IgD-negative memory B cell (primary cell): ENCODE measurements around the gene NACC1. TPM values are rescaled to one million over a fixed set of nuclear protein-coding genes. Genes with fewer than 3 reads are reported as not detected.

Experiments
- H3K27ac Mint-ChIP-seq, 3 donors: one replicate each; pipeline ENCODE4 v1.8.0; 2020 to 2022; ENCODE audit warnings: mild to moderate bottlenecking in 3 of 3, mixed read lengths in 3 of 3, moderate library complexity in 1 of 3
- H3K27me3 Mint-ChIP-seq: one replicate; pipeline ENCODE4 v1.8.0; 2021; ENCODE audit warnings: mixed read lengths
- H3K36me3 Mint-ChIP-seq: one replicate; pipeline ENCODE4 v1.8.0; 2020; ENCODE audit warnings: mild to moderate bottlenecking, mixed read lengths
- H3K4me1 Mint-ChIP-seq, 3 donors: one replicate each; pipeline ENCODE4 v1.8.0; 2020 to 2022; ENCODE audit warnings: mixed read lengths in 3 of 3, mild to moderate bottlenecking in 1 of 3
- H3K4me3 Mint-ChIP-seq, 4 donors: one replicate each; pipeline ENCODE4 v1.8.0; 2020 to 2022; ENCODE audit warnings: mild to moderate bottlenecking in 4 of 4, mixed read lengths in 4 of 4, moderate library complexity in 3 of 4
- H3K9me3 Mint-ChIP-seq, 3 donors: one replicate each; pipeline ENCODE4 v1.8.0; 2020 to 2021; ENCODE audit warnings: mixed read lengths in 3 of 3, mild to moderate bottlenecking in 1 of 3
- polyA plus RNA-seq: library from polyadenylated mRNA; unstranded; fragments of 300-500 nt; fragmentation: Illumina TruSeq; gene quantifications from one replicate; pipeline ENCODE4 v1.2.3, GENCODE V29; 2021

NACC1 gene
- polyA plus RNA-seq, 1 donor from 2014 or later, result 2.7 TPM

DNA sequence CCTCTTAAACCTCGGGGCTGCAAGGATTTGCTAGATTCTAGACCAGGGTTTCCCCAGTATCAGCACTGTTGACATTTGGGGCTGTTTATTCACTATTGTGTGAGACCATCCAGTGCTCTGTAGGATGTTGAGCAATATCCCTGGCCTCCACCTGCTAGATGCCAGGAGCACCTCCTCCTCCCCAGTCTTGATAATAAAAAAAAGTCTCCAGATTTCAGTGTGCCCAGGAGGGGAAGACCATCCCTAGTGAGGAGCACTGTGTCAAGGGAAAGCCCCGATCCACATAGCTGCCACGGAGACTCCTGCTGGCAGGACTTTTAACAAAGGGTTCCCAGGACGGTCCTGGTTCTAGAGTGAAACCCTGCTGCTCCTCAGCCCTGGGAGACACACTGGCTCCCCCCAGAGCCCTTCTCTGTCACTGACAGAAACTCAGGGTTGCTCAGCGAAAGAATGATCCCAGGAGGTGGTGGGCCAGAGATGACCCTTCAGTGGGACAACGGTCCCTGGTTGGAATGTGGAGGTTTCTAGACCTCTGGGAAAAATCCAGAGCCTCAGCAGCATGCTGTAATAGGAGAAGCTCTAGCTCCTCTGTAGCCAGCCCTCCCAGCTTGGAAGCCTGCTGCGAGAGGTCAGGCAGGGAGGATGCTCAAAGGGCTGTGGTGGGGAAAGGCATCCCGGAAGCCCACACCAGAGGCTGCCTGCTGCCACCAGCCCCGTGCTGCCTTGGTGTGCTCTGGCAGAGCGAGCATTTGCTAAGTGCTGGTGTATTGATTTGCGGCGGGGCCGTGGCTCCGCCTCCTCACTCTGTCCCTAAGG lies 35.7 kb upstream of the NACC1 start:
- Mint-ChIP-seq H3K9me3 (no peaks in the 10 kb centered on the region), H3K27me3 (peaks cover 3% of the 10 kb centered on the region), H3K27ac (no peak overlapping the region), H3K4me3 (no peak overlapping the region), H3K4me1 (peaks cover 0 to 2% (median 0%) of the 10 kb centered on the region in 3 donors), H3K36me3 (no peaks in the 10 kb centered on the region)

DNA sequence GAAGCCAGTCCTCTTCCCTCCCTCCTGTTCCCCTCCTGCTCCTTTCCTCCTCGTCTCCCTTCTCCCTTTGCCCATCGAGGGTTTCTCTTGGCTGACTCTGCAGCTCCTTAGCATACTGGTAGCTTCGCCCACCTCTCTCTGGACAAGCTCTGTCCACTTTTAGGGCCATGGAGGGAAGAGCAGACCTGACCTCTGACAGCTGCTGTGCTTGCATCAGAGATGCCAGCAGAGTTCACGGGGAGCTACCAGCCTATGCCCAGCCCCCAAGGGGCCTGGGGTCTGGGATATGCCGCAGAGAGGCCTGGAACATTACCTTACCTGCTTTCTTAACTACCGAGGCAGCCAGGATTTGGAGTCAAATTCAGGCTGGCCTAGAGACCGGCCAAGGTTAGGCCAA lies 35.1 kb upstream of the NACC1 start:
- Mint-ChIP-seq H3K36me3 (no peaks in the 10 kb centered on the region), H3K4me3 (no peak overlapping the region), H3K4me1 (peaks cover 0 to 2% (median 0%) of the 10 kb centered on the region in 3 donors), H3K9me3 (no peaks in the 10 kb centered on the region), H3K27ac (no peak overlapping the region), H3K27me3 (no peaks in the 10 kb centered on the region)

DNA sequence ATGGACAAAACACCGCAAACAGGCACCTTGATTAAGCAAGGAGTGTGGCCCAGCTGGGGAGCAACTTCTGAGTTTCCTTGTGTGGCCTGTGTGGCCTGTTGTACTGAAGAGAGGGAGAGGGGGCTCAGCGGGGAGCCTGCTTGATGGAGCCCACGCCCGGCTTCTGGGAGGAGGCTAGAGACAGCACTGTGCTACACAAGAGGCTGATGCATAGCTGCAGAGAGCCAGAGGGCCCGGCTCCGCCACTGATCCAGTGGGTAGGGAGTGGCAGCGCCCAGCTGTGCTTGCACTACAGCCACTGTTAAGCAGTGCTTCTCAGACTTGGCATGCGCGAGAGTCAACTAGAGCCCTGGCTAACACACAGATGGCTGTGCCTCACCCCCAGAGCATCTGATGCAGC lies 34.4 kb upstream of the NACC1 start:
- H3K4me1 Mint-ChIP-seq, result peaks cover 0 to 2% (median 0%) of the 10 kb centered on the region in 3 donors
- no peak overlapping the region for H3K4me3 Mint-ChIP-seq
- no peaks in the 10 kb centered on the region for H3K36me3 Mint-ChIP-seq
- H3K27me3 Mint-ChIP-seq, result no peaks in the 10 kb centered on the region
- H3K27ac Mint-ChIP-seq, result no peak overlapping the region
- H3K9me3 Mint-ChIP-seq, result no peaks in the 10 kb centered on the region

DNA sequence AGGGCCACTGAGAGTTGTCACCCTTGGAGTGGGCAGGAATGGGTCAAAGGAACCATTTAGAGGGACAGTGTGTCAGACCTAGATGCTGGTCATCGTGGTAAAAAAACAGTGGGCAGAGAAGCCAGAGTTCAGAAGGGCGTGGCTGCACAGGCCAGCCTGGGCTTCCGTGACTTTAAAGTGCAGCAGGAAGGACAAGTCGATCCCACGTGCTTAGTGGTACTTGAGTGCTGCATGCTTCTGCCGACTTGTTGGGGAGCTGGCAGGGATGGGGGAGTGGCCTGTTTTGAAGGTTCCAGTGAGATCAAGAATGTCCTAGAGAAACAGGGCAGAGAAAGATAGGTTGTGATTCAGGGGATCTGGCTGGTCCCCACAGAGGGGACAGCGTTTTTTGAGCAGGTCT lies 32.4 kb upstream of the NACC1 start:
- Mint-ChIP-seq H3K4me1 (peaks cover 0 to 4% (median 0%) of the 10 kb centered on the region in 3 donors), H3K9me3 (no peaks in the 10 kb centered on the region), H3K36me3 (no peaks in the 10 kb centered on the region), H3K4me3 (no peak overlapping the region), H3K27ac (no peak overlapping the region), H3K27me3 (no peaks in the 10 kb centered on the region)

DNA sequence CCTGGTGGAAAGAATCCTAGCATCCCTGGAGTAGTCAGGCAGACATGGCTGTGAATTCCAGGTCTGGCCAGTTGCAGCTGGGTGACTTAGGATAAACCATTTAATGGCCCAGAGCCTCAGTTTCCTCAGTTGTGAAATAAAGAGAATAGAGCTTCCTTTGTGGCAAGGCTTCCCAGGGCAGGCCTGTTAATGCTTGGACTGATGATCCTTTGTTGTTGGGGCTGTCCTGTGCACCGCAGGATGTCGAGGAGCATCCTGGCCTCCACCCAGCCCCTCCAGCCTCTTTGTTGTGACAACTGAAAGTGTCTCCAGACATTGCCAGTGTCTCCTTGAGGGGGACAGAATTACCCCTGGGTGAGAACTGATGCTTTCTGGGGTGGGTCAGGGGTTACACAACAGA lies 31.7 kb upstream of the NACC1 start:
- Mint-ChIP-seq H3K27ac (no peak overlapping the region), H3K36me3 (no peaks in the 10 kb centered on the region), H3K4me1 (peaks cover 0 to 4% (median 0%) of the 10 kb centered on the region in 3 donors), H3K9me3 (no peaks in the 10 kb centered on the region), H3K27me3 (no peaks in the 10 kb centered on the region), H3K4me3 (no peak overlapping the region)

DNA sequence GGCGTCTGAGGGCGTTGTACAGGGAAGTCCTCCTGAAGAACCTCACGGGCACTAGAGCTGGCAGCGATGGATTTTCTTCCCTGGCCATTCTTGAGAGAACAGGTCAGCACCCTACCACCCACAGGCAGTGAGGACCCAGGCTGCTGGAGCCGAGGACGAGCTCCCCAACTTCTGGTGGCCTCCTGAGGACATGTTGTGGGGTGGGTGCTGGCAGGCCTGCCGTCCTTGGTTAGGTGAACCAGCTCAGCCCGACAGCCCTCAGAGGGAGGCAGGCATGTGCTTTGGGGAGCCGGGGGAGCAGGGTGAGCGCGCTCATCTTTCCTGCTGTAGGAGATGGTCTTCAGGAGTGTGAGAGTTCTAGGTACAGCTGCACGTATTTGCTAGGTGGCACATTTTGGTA lies 30.8 kb upstream of the NACC1 start:
- H3K4me1 Mint-ChIP-seq, result peaks cover 0 to 4% (median 0%) of the 10 kb centered on the region in 3 donors
- H3K36me3 Mint-ChIP-seq, result no peaks in the 10 kb centered on the region
- no peak overlapping the region for H3K4me3 Mint-ChIP-seq
- no peaks in the 10 kb centered on the region for H3K9me3 Mint-ChIP-seq
- no peaks in the 10 kb centered on the region for H3K27me3 Mint-ChIP-seq
- H3K27ac Mint-ChIP-seq, result no peak overlapping the region

DNA sequence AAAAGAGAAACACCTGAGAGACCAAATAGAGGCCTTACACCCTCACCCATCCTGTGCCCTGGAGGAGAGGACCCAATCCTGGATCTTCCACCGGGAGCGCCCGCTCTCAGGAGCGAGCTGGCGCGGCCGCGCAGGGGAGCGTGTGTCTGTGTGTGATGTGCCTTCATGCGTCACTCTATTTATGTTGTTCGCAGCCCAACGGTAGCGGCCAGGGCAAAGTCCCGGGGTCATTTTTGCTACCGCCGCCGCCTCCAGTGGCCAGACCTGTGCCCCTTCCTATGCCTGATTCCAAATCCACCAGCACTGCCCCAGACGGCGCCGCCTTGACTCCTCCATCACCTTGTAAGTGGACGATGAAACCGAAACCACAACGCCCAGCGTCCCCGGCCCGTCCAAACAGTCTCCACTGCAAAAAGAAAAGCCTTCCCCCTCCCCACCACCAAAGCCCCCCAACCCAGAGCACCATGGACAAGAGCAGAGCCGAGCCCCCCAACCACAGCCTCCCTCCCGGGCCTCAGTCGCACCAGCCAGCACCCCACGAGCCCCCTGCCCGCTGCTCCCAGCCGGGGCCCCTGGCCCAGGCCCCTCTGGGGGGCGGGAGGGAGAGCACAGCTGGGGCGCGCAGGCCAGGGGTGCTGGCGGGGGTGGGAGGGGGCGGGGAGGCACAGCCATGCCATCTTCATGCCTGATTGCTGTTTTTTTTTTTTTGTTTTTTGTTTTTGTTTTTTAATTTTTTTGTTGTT lies 30.1 kb upstream of the NACC1 start:
- no peak overlapping the region for H3K27ac Mint-ChIP-seq

DNA sequence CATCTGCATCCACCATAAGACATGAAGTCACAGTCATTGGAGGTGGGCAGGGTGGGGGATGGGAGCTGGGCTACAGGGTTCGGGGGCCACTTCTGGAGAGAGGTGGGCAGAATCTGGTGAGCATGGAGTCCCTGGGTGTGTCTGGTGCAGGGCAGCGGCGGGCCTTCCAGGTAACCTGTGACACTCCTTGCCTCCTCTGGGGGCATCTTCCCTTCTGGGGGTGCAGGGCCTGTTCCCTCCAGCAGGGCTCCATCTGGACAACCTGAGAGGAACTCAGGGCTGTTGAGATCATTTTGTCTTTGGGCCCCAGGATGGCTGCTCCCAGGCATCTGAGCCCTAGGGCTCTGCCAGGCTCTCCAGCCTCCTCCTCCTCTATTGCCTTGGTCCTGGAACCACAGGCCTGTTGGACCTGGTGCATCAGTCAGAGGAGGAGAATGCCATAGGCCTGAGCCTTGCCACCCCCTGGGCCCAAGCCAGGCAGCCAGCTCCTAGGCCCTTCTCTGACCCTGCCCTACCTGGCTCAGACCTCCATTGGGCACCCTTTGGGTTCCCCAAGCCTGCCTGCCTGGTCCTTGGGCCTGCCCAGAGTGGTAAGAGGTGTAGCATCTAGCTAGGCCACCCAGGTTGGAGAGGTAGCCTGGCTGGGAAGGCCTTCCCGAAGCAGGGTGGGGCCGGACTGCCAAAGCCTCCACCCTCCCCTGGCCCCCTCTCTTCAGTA lies 28.8 kb upstream of the NACC1 start:
- Mint-ChIP-seq H3K4me1 (peaks cover 4 to 8% (median 4%) of the 10 kb centered on the region in 3 donors), H3K27ac (no peak overlapping the region), H3K27me3 (no peaks in the 10 kb centered on the region), H3K9me3 (no peaks in the 10 kb centered on the region), H3K36me3 (no peaks in the 10 kb centered on the region), H3K4me3 (no peak overlapping the region)

More for the DNA sequence above, 30.1 kb upstream of the NACC1 start:
- peaks cover 0 to 4% (median 0%) of the 10 kb centered on the region in 3 donors for H3K4me1 Mint-ChIP-seq
- H3K4me3 Mint-ChIP-seq, result no peak overlapping the region
- H3K36me3 Mint-ChIP-seq, result no peaks in the 10 kb centered on the region
- no peaks in the 10 kb centered on the region for H3K9me3 Mint-ChIP-seq
- no peaks in the 10 kb centered on the region for H3K27me3 Mint-ChIP-seq

DNA sequence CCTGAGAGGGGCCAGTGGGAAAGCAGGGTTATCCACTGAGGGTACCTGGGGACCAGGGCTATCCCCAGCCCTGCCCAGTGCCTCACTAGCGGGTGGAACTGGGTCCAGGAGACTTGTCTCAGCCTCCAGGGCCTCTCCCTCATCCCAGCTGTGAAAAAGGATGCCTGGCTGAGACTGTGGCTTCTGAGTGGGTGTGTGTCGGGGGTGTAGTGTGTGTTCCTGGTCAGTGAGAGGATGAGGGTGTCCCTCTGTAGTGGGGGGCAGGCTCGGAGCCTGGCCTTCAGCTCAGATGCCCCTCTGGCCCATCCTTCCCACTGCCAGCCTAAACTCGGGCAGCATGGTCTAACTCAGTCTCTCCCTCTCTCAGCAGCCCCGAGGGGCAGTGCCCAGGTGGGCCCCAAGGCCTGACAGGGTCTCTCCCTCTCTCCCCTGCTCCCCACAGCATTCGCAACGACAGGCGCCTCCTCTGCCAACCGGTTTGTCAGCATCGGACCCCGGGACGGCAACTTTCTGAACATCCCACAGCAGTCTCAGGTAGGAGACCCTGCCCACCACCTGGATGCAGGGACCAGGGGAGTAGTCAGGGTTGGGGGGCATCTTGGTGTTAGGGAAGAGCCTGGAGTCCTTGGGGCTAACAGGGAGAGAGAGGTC lies 28.1 kb upstream of the NACC1 start:
- Mint-ChIP-seq H3K27ac (no peak overlapping the region), H3K4me3 (no peak overlapping the region), H3K27me3 (no peaks in the 10 kb centered on the region), H3K9me3 (no peaks in the 10 kb centered on the region), H3K4me1 (peaks cover 9 to 12% (median 11%) of the 10 kb centered on the region in 3 donors), H3K36me3 (no peaks in the 10 kb centered on the region)

DNA sequence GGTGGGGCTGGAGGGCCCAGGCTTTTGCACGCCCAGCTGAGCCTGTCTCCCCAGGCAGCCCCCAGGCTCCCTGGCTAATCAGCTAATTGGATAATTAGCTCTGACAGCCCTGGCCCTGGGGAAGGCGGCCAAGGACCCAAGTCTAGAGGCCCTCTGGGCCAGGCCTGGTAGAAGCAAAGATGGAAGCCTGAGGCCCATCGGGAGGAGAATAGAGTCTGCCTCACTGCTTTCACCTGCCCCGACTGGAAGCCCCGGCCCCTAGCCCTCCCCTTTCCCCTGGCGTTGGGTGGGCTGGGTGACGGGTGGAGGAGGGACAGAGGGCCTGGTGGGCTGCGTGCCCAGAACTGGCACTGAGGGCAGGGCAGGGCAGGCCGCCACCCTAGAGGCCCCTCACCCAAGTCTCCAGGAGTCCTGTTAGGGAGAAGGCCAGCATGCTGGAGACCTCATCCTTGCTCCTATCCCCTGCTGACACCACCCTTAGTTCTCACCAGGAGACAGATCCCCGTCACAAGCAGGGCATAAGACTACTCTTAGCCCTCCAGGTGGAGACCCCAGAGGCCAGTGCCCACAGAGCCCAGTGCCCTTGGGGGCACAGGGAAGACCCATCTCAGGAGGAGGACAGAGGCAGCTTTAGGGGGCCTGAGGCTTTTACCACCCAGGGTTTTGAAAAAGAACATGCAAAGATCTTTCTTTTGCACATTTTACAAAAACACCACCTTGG lies 27.4 kb upstream of the NACC1 start:
- Mint-ChIP-seq H3K27me3 (no peaks in the 10 kb centered on the region), H3K9me3 (no peaks in the 10 kb centered on the region), H3K4me1 (peaks cover 9 to 12% (median 11%) of the 10 kb centered on the region in 3 donors), H3K4me3 (no peak overlapping the region), H3K36me3 (no peaks in the 10 kb centered on the region), H3K27ac (no peak overlapping the region)

DNA sequence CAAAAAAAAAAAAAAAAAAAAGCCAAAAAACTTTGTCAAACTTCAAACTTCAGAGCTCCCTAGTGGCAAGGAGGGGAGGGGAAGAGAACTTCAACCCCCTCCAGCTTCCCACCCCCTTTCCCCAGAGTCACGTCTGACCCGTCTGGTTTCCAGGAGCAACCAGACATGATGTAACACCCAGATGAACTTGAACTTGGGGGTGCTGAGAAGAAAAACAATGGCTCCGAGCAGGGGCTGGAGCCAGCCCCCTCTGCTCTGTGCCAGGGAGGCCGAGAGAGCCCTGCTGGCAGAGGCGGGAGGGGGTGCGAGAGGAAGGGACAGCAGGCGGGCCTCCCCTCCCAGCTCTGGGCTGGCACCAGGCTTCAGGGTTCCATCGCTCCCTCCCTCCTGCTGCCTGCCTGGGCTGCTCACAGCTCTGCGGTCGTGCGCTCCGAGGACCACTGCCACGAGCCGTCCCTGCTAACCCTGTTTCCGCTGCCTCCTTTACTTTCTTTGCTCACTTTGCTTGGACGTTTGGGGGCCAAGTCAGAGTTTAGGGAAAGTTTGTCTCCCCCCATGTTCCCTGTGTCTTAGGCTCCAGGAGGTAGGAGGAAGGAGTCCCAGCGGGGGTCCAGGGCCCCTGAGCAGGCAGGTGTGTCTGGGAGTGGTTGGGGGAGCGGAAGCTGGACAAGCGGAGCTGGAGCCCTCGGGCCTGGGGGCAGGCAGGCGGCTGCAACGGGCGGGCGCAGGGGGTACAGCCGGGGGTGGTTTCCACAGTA lies 26.5 kb upstream of the NACC1 start:
- Mint-ChIP-seq H3K4me3 (peak overlapping the region in 1 of 4 donors; percentile 23), H3K36me3 (no peaks in the 10 kb centered on the region), H3K9me3 (no peaks in the 10 kb centered on the region), H3K27ac (no peak overlapping the region), H3K4me1 (peaks cover 10 to 12% (median 11%) of the 10 kb centered on the region in 3 donors), H3K27me3 (peaks cover 2% of the 10 kb centered on the region)

DNA sequence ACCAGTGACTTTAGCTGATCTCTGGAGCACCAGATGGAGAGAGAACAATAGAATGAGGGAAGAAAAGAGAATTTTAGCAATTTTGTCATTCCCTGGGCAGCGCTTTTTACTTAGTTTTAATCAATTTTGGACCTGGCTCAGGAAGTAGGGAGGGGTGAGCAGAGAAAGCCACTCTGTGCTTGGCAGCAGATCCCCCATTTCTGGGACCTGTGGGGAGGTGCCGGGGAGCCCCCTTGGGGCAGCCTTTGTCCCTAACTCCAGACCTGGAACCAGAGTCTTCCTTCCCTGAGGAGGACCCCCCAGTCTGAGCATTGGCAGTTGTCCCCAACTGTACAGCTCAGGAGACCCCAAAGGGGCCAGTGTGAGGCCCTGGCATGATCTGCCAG lies 25.9 kb upstream of the NACC1 start:
- Mint-ChIP-seq H3K36me3 (no peaks in the 10 kb centered on the region), H3K4me1 (peaks cover 13 to 14% (median 14%) of the 10 kb centered on the region in 3 donors), H3K27ac (no peak overlapping the region), H3K27me3 (peaks cover 4% of the 10 kb centered on the region), H3K9me3 (no peaks in the 10 kb centered on the region), H3K4me3 (peak overlapping the region in 1 of 4 donors; percentile 23)

DNA sequence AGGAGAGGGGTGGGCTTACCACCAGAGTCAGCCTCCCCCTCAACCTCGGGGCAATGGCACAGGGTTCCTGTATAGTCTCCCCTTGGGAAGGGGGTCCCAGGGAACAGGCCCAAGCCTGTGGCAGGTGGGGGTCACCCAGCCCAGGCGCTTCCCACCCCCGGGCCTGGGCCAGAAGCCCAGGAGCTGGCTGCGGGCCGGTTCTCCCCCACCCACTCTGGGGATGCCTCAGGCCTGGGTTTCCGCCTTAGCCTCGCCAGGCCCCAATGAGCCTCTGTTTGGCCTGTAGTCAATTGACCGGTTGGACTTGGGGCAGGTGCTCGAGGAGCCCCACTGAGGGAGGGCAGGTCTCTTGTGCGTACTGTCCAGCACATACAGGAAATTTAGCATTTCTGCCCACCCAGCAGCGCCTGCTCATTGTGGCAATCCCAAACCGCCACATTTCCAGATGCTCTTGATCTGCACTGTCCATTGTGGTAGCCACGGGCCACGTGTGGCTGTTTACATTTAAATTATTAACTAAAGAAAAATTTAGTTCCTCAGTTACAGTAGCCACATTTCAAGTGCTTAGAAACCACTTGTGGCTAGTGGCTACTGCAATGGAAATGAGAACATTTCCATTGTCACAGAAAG lies 25.3 kb upstream of the NACC1 start:
- no peaks in the 10 kb centered on the region for H3K36me3 Mint-ChIP-seq
- H3K27ac Mint-ChIP-seq, result peak overlapping the region in 1 of 3 donors; percentile 95
- no peaks in the 10 kb centered on the region for H3K9me3 Mint-ChIP-seq
- H3K4me1 Mint-ChIP-seq, result peaks cover 13 to 15% (median 14%) of the 10 kb centered on the region in 3 donors
- H3K4me3 Mint-ChIP-seq, result no peak overlapping the region
- H3K27me3 Mint-ChIP-seq, result peaks cover 4% of the 10 kb centered on the region
